Testis (tissue), 2 donors: ENCODE measurements around the gene ZNF274.

Source experiments
- POLR2A ChIP-seq: fragments of 450-650 bp; IDR thresholded peaks from one replicate; pipeline ENCODE4 v1.6.1; 2017; ENCODE audit warnings: antibody characterized with exemption, mild to moderate bottlenecking, moderate library complexity
- TF ChIP-seq, protein P1 (sequence below), 3 experiments: fragments of 450-650 bp in 2 of 3; fragments of 200-600 bp in 1 of 3; sonication (generic) in 1 of 3; IDR thresholded peaks; one replicate each; pipeline ENCODE4 v1.5.1; 2016 to 2019; ENCODE audit warnings: antibody characterized with exemption in 3 of 3, mild to moderate bottlenecking in 2 of 3, moderate library complexity in 1 of 3

GRCh38 chr19:58212336-58213074 is 29.6 kb downstream of the ZNF274 start:
- TF ChIP-seq, protein P1, sequence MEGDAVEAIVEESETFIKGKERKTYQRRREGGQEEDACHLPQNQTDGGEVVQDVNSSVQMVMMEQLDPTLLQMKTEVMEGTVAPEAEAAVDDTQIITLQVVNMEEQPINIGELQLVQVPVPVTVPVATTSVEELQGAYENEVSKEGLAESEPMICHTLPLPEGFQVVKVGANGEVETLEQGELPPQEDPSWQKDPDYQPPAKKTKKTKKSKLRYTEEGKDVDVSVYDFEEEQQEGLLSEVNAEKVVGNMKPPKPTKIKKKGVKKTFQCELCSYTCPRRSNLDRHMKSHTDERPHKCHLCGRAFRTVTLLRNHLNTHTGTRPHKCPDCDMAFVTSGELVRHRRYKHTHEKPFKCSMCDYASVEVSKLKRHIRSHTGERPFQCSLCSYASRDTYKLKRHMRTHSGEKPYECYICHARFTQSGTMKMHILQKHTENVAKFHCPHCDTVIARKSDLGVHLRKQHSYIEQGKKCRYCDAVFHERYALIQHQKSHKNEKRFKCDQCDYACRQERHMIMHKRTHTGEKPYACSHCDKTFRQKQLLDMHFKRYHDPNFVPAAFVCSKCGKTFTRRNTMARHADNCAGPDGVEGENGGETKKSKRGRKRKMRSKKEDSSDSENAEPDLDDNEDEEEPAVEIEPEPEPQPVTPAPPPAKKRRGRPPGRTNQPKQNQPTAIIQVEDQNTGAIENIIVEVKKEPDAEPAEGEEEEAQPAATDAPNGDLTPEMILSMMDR (IDR thresholded peaks at IDR 0.05): no peak
- no peak for TF ChIP-seq POLR2A
